GM12891 (cell line): Measurements from ENCODE around the gene MYO7B.
A peak's percentile ranks its signal among the peaks of the same experiment; 100 is the strongest.

Experiments
- DNase-seq: peaks from one replicate; pipeline ENCODE4 v3.0.0; 2011; ENCODE audit warnings: low spot score; ENCODE audit not compliant: insufficient read length
- FAIRE-seq: peaks from 2 replicates; lab custom pipeline; 2011; peaks lifted over from hg19 to GRCh38; lab: Jason Lieb, UNC
- PAX5 ChIP-seq: IDR thresholded peaks from 2 replicates; pipeline ENCODE4 v1.6.1; 2011; ENCODE audit warnings: low read length, moderate library complexity, mild to moderate bottlenecking; ENCODE audit not compliant: insufficient read depth, severe bottlenecking
- POLR2A ChIP-seq: IDR thresholded peaks from 2 replicates; pipeline ENCODE4 v1.6.1; 2011; ENCODE audit warnings: low read depth, low read length, control low read depth
- POLR2AphosphoS5 ChIP-seq: IDR thresholded peaks from 2 replicates; pipeline ENCODE4 v1.6.1; 2011; ENCODE audit warnings: low read depth, low read length, control low read depth
- POU2F2 ChIP-seq: IDR thresholded peaks from 2 replicates; pipeline ENCODE4 v1.6.1; 2011; ENCODE audit warnings: low read depth, mild to moderate bottlenecking, control low read depth, low read length, moderate library complexity
- SPI1 ChIP-seq: IDR thresholded peaks from 2 replicates; pipeline ENCODE4 v1.6.1; 2011; ENCODE audit warnings: low read depth, low read length, control low read depth
- TAF1 ChIP-seq: IDR thresholded peaks from 2 replicates; pipeline ENCODE4 v1.6.1; 2011; ENCODE audit warnings: low read depth, low read length, control low read depth

Gene MYO7B

GRCh38 chr2:127584516-127585033 is 49.1 kb downstream of the MYO7B start:
- FAIRE-seq (no peak), DNase-seq (no peak)
- TF ChIP-seq POU2F2 (no peak), PAX5 (no peak), TAF1 (no peak), SPI1 (no peak), POLR2A (no peak), POLR2AphosphoS5 (no peak)

GRCh38 chr2:127585270-127585807 is 49.9 kb downstream of the MYO7B start:
- no peak for TF ChIP-seq POLR2AphosphoS5
- DNase-seq, result no peak
- no peak for FAIRE-seq

GRCh38 chr2:127586136-127586535 is 50.7 kb downstream of the MYO7B start:
- TF ChIP-seq PAX5, result no peak
- no peak for TF ChIP-seq POLR2AphosphoS5
- no peak for TF ChIP-seq TAF1
- no peak for TF ChIP-seq SPI1
- no peak for TF ChIP-seq POU2F2
- TF ChIP-seq POLR2A, result no peak
- DNase-seq (no peak), FAIRE-seq (no peak)

- no peak for TF ChIP-seq POLR2A
- no peak for TF ChIP-seq POLR2AphosphoS5
- no peak for TF ChIP-seq SPI1
- TF ChIP-seq POU2F2, result no peak
- TF ChIP-seq TAF1, result no peak
- TF ChIP-seq PAX5, result no peak
- DNase-seq (no peak), FAIRE-seq (no peak)
These were observed 51.3 kb downstream of the MYO7B start for GRCh38 chr2:127586746-127587295.

- no peak for FAIRE-seq
- no peak for TF ChIP-seq POLR2AphosphoS5
- TF ChIP-seq SPI1, result no peak
- no peak for DNase-seq
These were observed 52.8 kb downstream of the MYO7B start for GRCh38 chr2:127588241-127588640.

- DNase-seq (no peak), FAIRE-seq (no peak)
- no peak for TF ChIP-seq POU2F2
- TF ChIP-seq POLR2AphosphoS5, result no peak
These were observed 53.9 kb downstream of the MYO7B start for GRCh38 chr2:127589358-127589757.

- DNase-seq (no peak), FAIRE-seq (no peak)
- TF ChIP-seq POLR2AphosphoS5 (no peak), TAF1 (no peak), POU2F2 (no peak), SPI1 (no peak), PAX5 (no peak), POLR2A (no peak)
These were observed 54.4 kb downstream of the MYO7B start for GRCh38 chr2:127589841-127590240.

GRCh38 chr2:127590386-127591190 is 55.1 kb downstream of the MYO7B start:
- FAIRE-seq, result no peak
- no peak for TF ChIP-seq PAX5
- TF ChIP-seq TAF1, result no peak
- TF ChIP-seq POLR2AphosphoS5, result no peak
- TF ChIP-seq SPI1, result no peak
- TF ChIP-seq POLR2A, result no peak
- TF ChIP-seq POU2F2, result no peak
- no peak for DNase-seq

- TF ChIP-seq PAX5 (no peak), POU2F2 (peak; percentile 39; the same call in 1 of the 2 replicates)
- peak; percentile 95 for FAIRE-seq
- peak; percentile 76 for DNase-seq
These were observed 55.9 kb downstream of the MYO7B start for GRCh38 chr2:127591221-127591923.
